ENCODE measurements around the gene SNIP1.
"Not testable (repeated sequence)": the region's sequence is repeated elsewhere in the genome, so short reads cannot be mapped to it uniquely, and the experiment has no call there.

Gene SNIP1

GRCh38 chr1:37513795-37514349, 40.2 kb downstream of the SNIP1 start:
- DNase-seq (ENCODE audit: low spot score), result no peak

- no peak for DNase-seq (ENCODE audit: low spot score)
Measured at GRCh38 chr1:37509181-37509580, 44.9 kb downstream of the SNIP1 start.

GRCh38 chr1:37506740-37507139, 47.4 kb downstream of the SNIP1 start:
- DNase-seq (ENCODE audit: low spot score), result no peak

GRCh38 chr1:37502791-37503190, 51.3 kb downstream of the SNIP1 start:
- not testable (repeated sequence) for DNase-seq (ENCODE audit: low spot score)

- no peak for DNase-seq (ENCODE audit: low spot score)
Measured at GRCh38 chr1:37502104-37502503, 52.0 kb downstream of the SNIP1 start.

- DNase-seq (ENCODE audit: low spot score), result no peak
Measured at GRCh38 chr1:37501661-37502060, 52.4 kb downstream of the SNIP1 start.

- no peak for DNase-seq (ENCODE audit: low spot score)
Measured at GRCh38 chr1:37498872-37499617, 55.0 kb downstream of the SNIP1 start.

- no peak for DNase-seq (ENCODE audit: low spot score)
Measured at GRCh38 chr1:37497832-37498231, 56.3 kb downstream of the SNIP1 start.

GRCh38 chr1:37495875-37496274, 58.2 kb downstream of the SNIP1 start:
- DNase-seq (ENCODE audit: low spot score), result no peak

- DNase-seq (ENCODE audit: low spot score), result no peak
Measured at GRCh38 chr1:37493336-37494098, 60.6 kb downstream of the SNIP1 start.

- no peak for DNase-seq (ENCODE audit: low spot score)
Measured at GRCh38 chr1:37487619-37487984, 66.5 kb downstream of the SNIP1 start.

GRCh38 chr1:37486680-37487618, 67.1 kb downstream of the SNIP1 start:
- peak; percentile 64 for DNase-seq (ENCODE audit: low spot score)

GRCh38 chr1:37485902-37486679, 68.0 kb downstream of the SNIP1 start:
- DNase-seq (ENCODE audit: low spot score), result no peak
